H1 (cell line): ENCODE data around the gene GFRA3. TPM values are rescaled to one million over a fixed set of nuclear protein-coding genes. Genes with fewer than 3 reads are reported as not detected.

ENCODE experiments used
- CTCF ChIA-PET: fragments of 300-600 bp; sonication (Branson Sonifier 250); formaldehyde crosslinking; loops from one replicate; lab custom pipeline; 2021; ENCODE audit not compliant: partially characterized antibody; lab: Charles Lee
- POLR2A ChIA-PET: fragments of 300-600 bp; sonication (Branson Sonifier 250); formaldehyde crosslinking; loops from one replicate; lab custom pipeline; 2021; ENCODE audit warnings: inconsistent platforms; ENCODE audit not compliant: partially characterized antibody; lab: Charles Lee
- DNase-seq, 2 experiments: peaks; one replicate each; pipeline versions ENCODE4 v3.0.0 to v3.0.0-alpha.2; 2010 to 2022; ENCODE audit warnings: low spot score in 2 of 2, low read depth in 1 of 2, mixed read lengths in 1 of 2
- FAIRE-seq: peaks from 2 replicates; lab custom pipeline; 2011; peaks lifted over from hg19 to GRCh38; lab: Jason Lieb, UNC
- H2AFZ ChIP-seq: 2 replicates; pipeline ENCODE4 v1.8.1; 2012; ENCODE audit warnings: low read length, inconsistent platforms
- H2AK5ac ChIP-seq: 2 replicates; pipeline ENCODE4 v1.6.1; 2013; ENCODE audit warnings: low read depth, low read length
- H2BK120ac ChIP-seq: replicated peaks from 2 replicates; pipeline ENCODE3; 2013; ENCODE audit warnings: low read depth, low read length, inconsistent platforms
- H2BK12ac ChIP-seq: 2 replicates; pipeline ENCODE4 v1.6.1; 2013; ENCODE audit warnings: low read depth, low read length
- H2BK15ac ChIP-seq: 2 replicates; pipeline ENCODE4 v1.6.1; 2013; ENCODE audit warnings: low read length
- H2BK20ac ChIP-seq: 2 replicates; pipeline ENCODE4 v1.6.1; 2013; ENCODE audit warnings: low read length
- H2BK5ac ChIP-seq: 2 replicates; pipeline ENCODE4 v1.6.1; 2013; ENCODE audit warnings: low read depth, low read length
- H3K14ac ChIP-seq: 2 replicates; pipeline ENCODE4 v1.6.1; 2013; ENCODE audit warnings: inconsistent platforms; ENCODE audit not compliant: insufficient read length
- H3K18ac ChIP-seq: 2 replicates; pipeline ENCODE4 v1.6.1; 2013; ENCODE audit warnings: low read length; ENCODE audit errors: extremely low read depth
- H3K23ac ChIP-seq: 2 replicates; pipeline ENCODE4 v1.6.1; 2013; ENCODE audit warnings: inconsistent platforms; ENCODE audit not compliant: insufficient read length
- H3K23me2 ChIP-seq: 2 replicates; pipeline ENCODE4 v1.6.1; 2013; ENCODE audit warnings: low read depth, low read length
- H3K27ac ChIP-seq: 2 replicates; pipeline ENCODE4 v1.6.1; 2011; ENCODE audit warnings: low read depth, low read length, inconsistent platforms
- H3K27me3 ChIP-seq, 4 experiments: replicated peaks in 1 of 4; 1 replicate in 1 of 4; 2 replicates in 3 of 4; pipeline versions ENCODE4 v1.6.1 to v1.8.1; 2011 to 2013; ENCODE audit warnings: low read length in 3 of 4, mild to moderate bottlenecking in 3 of 4, inconsistent platforms in 2 of 4, mixed read lengths in 2 of 4, moderate library complexity in 1 of 4; ENCODE audit not compliant: control insufficient read depth in 3 of 4, insufficient read depth in 3 of 4; ENCODE audit errors: extremely low read depth in 1 of 4
- H3K36me3 ChIP-seq, 4 experiments: 2 replicates each; pipeline versions ENCODE4 v1.6.1 to v1.8.1; 2011 to 2013; ENCODE audit warnings: mild to moderate bottlenecking in 4 of 4, low read length in 3 of 4, moderate library complexity in 2 of 4, control low read depth in 1 of 4, inconsistent platforms in 1 of 4; ENCODE audit not compliant: insufficient read depth in 4 of 4, control insufficient read depth in 2 of 4
- H3K4ac ChIP-seq: replicated peaks from 2 replicates; pipeline ENCODE3; 2013; ENCODE audit warnings: low read length, low read depth, mixed read lengths, inconsistent platforms; ENCODE audit not compliant: insufficient read length
- H3K4me1 ChIP-seq, 4 experiments: replicated peaks in 1 of 4; 1 replicate in 1 of 4; 2 replicates in 3 of 4; pipeline versions ENCODE4 v1.6.1 to v1.8.1; 2011 to 2013; ENCODE audit warnings: low read length in 3 of 4, inconsistent platforms in 2 of 4, mixed read lengths in 1 of 4; ENCODE audit not compliant: insufficient read depth in 4 of 4, control insufficient read depth in 3 of 4
- H3K4me2 ChIP-seq, 2 experiments: 2 replicates each; pipeline versions ENCODE4 v1.6.1 to v1.8.1; 2011 to 2013; ENCODE audit warnings: low read depth in 2 of 2, low read length in 2 of 2, control low read depth in 1 of 2, inconsistent platforms in 1 of 2, mild to moderate bottlenecking in 1 of 2; ENCODE audit not compliant: insufficient read depth in 1 of 2
- H3K4me3 ChIP-seq, 4 experiments: fragments of 200-600, 300-600 bp in 1 of 4; sonication (generic), shearing (Covaris generic), sonication (Bioruptor Twin) in 1 of 4; 2 replicates each; pipeline versions ENCODE4 v1.5.1 to v1.8.1; 2011 to 2016; ENCODE audit warnings: low read length in 4 of 4, low read depth in 3 of 4, control low read depth in 2 of 4, inconsistent platforms in 2 of 4, mild to moderate bottlenecking in 2 of 4, mixed read lengths in 1 of 4, moderate library complexity in 1 of 4; ENCODE audit not compliant: insufficient read depth in 2 of 4; ENCODE audit errors: extremely low read depth in 1 of 4
- H3K56ac ChIP-seq: replicated peaks from 2 replicates; pipeline ENCODE3; 2013; ENCODE audit warnings: low read depth, mild to moderate bottlenecking, mixed read lengths, low read length, inconsistent platforms; ENCODE audit not compliant: insufficient read length
- H3K79me1 ChIP-seq: 2 replicates; pipeline ENCODE4 v1.6.1; 2013; ENCODE audit warnings: low read depth, low read length, control low read depth
- H3K79me2 ChIP-seq, 2 experiments: 2 replicates each; pipeline versions ENCODE4 v1.6.1 to v1.8.1; 2012 to 2013; ENCODE audit warnings: low read length in 2 of 2, mild to moderate bottlenecking in 2 of 2, inconsistent platforms in 1 of 2; ENCODE audit not compliant: insufficient read depth in 2 of 2, control insufficient read depth in 1 of 2
- H3K9ac ChIP-seq, 4 experiments: replicated peaks in 1 of 4; 1 replicate in 1 of 4; 2 replicates in 3 of 4; pipeline versions ENCODE4 v1.6.1 to v1.8.1; 2011 to 2013; ENCODE audit warnings: low read depth in 3 of 4, low read length in 3 of 4, control low read depth in 2 of 4, mild to moderate bottlenecking in 2 of 4, moderate library complexity in 2 of 4, inconsistent platforms in 1 of 4; ENCODE audit errors: extremely low read depth in 1 of 4
- H3K9me3 ChIP-seq, 2 experiments: 2 replicates each; pipeline versions ENCODE4 v1.6.1 to v1.8.1; 2012 to 2013; ENCODE audit warnings: mild to moderate bottlenecking in 2 of 2, moderate library complexity in 2 of 2, control low read depth in 1 of 2, inconsistent platforms in 1 of 2, low read depth in 1 of 2, low read length in 1 of 2, mixed read lengths in 1 of 2; ENCODE audit not compliant: insufficient read depth in 2 of 2
- H4K20me1 ChIP-seq, 2 experiments: replicated peaks in 1 of 2; 2 replicates each; pipeline versions ENCODE3 to v1.8.1; 2011 to 2013; ENCODE audit warnings: inconsistent platforms in 2 of 2, low read length in 2 of 2, mild to moderate bottlenecking in 1 of 2; ENCODE audit not compliant: insufficient read depth in 2 of 2, control insufficient read depth in 1 of 2
- H4K5ac ChIP-seq: 2 replicates; pipeline ENCODE4 v1.6.1; 2013; ENCODE audit warnings: low read length, low read depth, mixed read lengths, inconsistent platforms; ENCODE audit not compliant: insufficient read length
- H4K8ac ChIP-seq: 2 replicates; pipeline ENCODE4 v1.8.0; 2013; ENCODE audit warnings: mild to moderate bottlenecking, moderate library complexity, low read length, inconsistent platforms; ENCODE audit not compliant: insufficient read depth; ENCODE audit errors: extremely low read depth
- H4K91ac ChIP-seq: replicated peaks from 2 replicates; pipeline ENCODE3; 2013; ENCODE audit warnings: low read length, mixed read lengths, inconsistent platforms; ENCODE audit not compliant: insufficient read length
- CTBP2 ChIP-seq: IDR thresholded peaks from 2 replicates; pipeline ENCODE4 v1.7.0; 2011; ENCODE audit warnings: borderline replicate concordance, mild to moderate bottlenecking, moderate library complexity, mixed read lengths, low read length; ENCODE audit not compliant: insufficient read depth, insufficient read length
- EP300 ChIP-seq, 2 experiments: IDR thresholded peaks; 1 replicate in 1 of 2; 2 replicates in 1 of 2; pipeline ENCODE4 v1.6.1; 2011 to 2012; ENCODE audit warnings: low read depth in 2 of 2, low read length in 2 of 2, mild to moderate bottlenecking in 2 of 2, borderline replicate concordance in 1 of 2, inconsistent platforms in 1 of 2, moderate library complexity in 1 of 2
- JUND ChIP-seq: IDR thresholded peaks from 2 replicates; pipeline ENCODE4 v1.6.1; 2011; ENCODE audit warnings: mild to moderate bottlenecking, improper control_type of control experiment, low read length
- RBBP5 ChIP-seq: IDR thresholded peaks from 2 replicates; pipeline ENCODE4 v1.7.1; 2012; ENCODE audit warnings: low read depth, mild to moderate bottlenecking, inconsistent platforms, low read length, moderate library complexity, borderline replicate concordance
- TAF1 ChIP-seq: IDR thresholded peaks from 2 replicates; pipeline ENCODE4 v1.6.1; 2011; ENCODE audit warnings: mild to moderate bottlenecking, low read depth, low read length
- WGBS, 2 experiments: shearing (Covaris generic) in 1 of 2; methylation state at CpG; one replicate each; pipeline versions ENCODE4 v1.1.6 to v1.1.7; 2013 to 2015; ENCODE audit warnings: low lambda C conversion rate in 2 of 2, mixed read lengths in 2 of 2, inconsistent platforms in 1 of 2, low coverage in 1 of 2, missing lambda C conversion rate in 1 of 2; ENCODE audit not compliant: insufficient replicate concordance in 2 of 2, insufficient coverage in 1 of 2, insufficient read length in 1 of 2; ENCODE audit errors: extremely low coverage in 1 of 2, missing lambda C conversion rate in 1 of 2; 5-methylcytosine and 5-hydroxymethylcytosine counted together
- polyA plus RNA-seq, 7 experiments: library from polyadenylated mRNA; depleted of rRNA in 3 of 7; stranded (reverse) in 5 of 7; unstranded in 2 of 7; fragments of >200 nt in 5 of 7; fragments of 200-250 nt in 2 of 7; gene quantifications; 1 replicate in 5 of 7; 2 replicates in 1 of 7; 4 replicates in 1 of 7; pipeline versions ENCODE4 v1.2.1 to v1.2.3, GENCODE V29; 2011 to 2013; ENCODE audit warnings: missing spikeins in 2 of 7, mixed read lengths in 2 of 7
- total RNA-seq: library from RNA; stranded (reverse); fragmentation: NEBNext Ultra II Directional; extraction: Animal tissue kit (Norgen Biotek cat#: 25700); gene quantifications from 2 replicates; pipeline ENCODE4 v1.2.1, GENCODE V29; 2021

Gene GFRA3
- total and polyA plus RNA-seq, 2 of the 8 experiments (the other 6 are each of a cell fraction or from before 2014, with no cell fraction given) = 0.88 to 3.4 TPM

DNA sequence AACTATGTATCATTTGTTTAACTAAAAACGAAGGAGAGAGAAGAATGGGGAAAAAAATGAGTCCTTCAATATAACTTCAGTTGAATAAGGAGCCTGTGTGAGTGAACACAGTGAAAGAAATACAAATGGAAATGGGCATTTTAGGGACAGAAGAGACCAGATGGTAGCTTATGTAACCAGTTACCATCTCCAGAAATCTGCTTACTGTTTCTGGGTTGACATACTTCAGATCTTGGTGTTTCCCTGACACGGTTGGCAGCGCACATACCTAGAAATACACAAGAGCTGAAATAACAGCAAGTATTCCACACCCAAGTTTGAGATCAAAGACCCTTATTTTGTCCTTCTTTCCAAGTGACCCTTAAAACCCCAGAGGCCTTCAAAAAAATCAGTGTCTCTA, 14.9 kb upstream of the GFRA3 start:
- no peak overlapping the region for H2BK20ac ChIP-seq
- no peak overlapping the region for H2AFZ ChIP-seq
- H3K9ac ChIP-seq = no peak overlapping the region
- H3K23ac ChIP-seq = no peak overlapping the region
- CTCF ChIA-PET = interaction anchor here (0.7 kb wide), 1 partner anchor 168 kb away, joined by 3 read pairs; no protein-coding TSS in a partner anchor
- H4K20me1 ChIP-seq = no peaks in the 10 kb centered on the region
- H3K4me2 ChIP-seq = no peak overlapping the region
- H3K4me3 ChIP-seq = no peak overlapping the region
- H3K9me3 ChIP-seq = no peaks in the 10 kb centered on the region
- H3K27me3 ChIP-seq = no peaks in the 10 kb centered on the region
- no peak overlapping the region for H4K91ac ChIP-seq
- H2AK5ac ChIP-seq = no peak overlapping the region
- no peak overlapping the region for H4K8ac ChIP-seq
- POLR2A ChIA-PET = interaction anchor here (0.6 kb wide), 1 partner anchor 19 kb away, joined by 3 read pairs; no protein-coding TSS in a partner anchor
- TF ChIP-seq RBBP5 (no peak), JUND (no peak), TAF1 (no peak), CTBP2 (no peak), EP300 (IDR thresholded peaks at IDR 0.05; ENCODE audit: borderline replicate concordance in 1 of 2, low read depth in 2 of 2, low read length in 2 of 2) (no peak)
- H3K56ac ChIP-seq = no peak overlapping the region
- DNase-seq (no peak), FAIRE-seq (no peak)
- no peak overlapping the region for H4K5ac ChIP-seq
- H2BK15ac ChIP-seq = no peak overlapping the region
- H3K4me1 ChIP-seq = no peaks in the 10 kb centered on the region
- H3K36me3 ChIP-seq = peaks cover 5 to 31% (median 14%) of the 10 kb centered on the region in 4 experiments; a peak in 7 of 8 replicates
- H3K79me2 ChIP-seq = no peaks in the 10 kb centered on the region
- no peak overlapping the region for H2BK12ac ChIP-seq
- no peak overlapping the region for H2BK120ac ChIP-seq
- H3K14ac ChIP-seq = no peak overlapping the region
- no peak overlapping the region for H3K18ac ChIP-seq
- H3K23me2 ChIP-seq = no peaks in the 10 kb centered on the region
- no peak overlapping the region for H3K27ac ChIP-seq
- no peaks in the 10 kb centered on the region for H3K79me1 ChIP-seq
- WGBS, 2 experiments = 88% methylated on average over 3 of the region's 3 CpGs; no CpG with 5 or more reads in 1 of the 2 experiments
- no peak overlapping the region for H3K4ac ChIP-seq
- no peak overlapping the region for H2BK5ac ChIP-seq
